Neural cell (in vitro differentiated cells): ENCODE data around the gene WDR54. TPM values are rescaled to one million over a fixed set of nuclear protein-coding genes. Genes with fewer than 3 reads are reported as not detected.

Experiments used
- H2AFZ ChIP-seq: fragments of 200-600, 300-800 bp; sonication (generic), shearing (Covaris generic); 2 replicates; pipeline ENCODE4 v1.6.0; 2014; ENCODE audit warnings: low read depth, mild to moderate bottlenecking, antibody characterized with exemption, low read length, moderate library complexity
- H3F3A ChIP-seq: fragments of 200-600 bp; shearing (Covaris generic); 2 replicates; pipeline ENCODE4 v1.6.1; 2016; ENCODE audit warnings: mild to moderate bottlenecking, moderate library complexity, mixed read lengths, antibody characterized with exemption, low read length; ENCODE audit not compliant: insufficient read depth, poor library complexity, severe bottlenecking
- H3K27ac ChIP-seq: fragments of 200-600, 300-800 bp; sonication (generic), shearing (Covaris generic); 2 replicates; pipeline ENCODE4 v1.5.1; 2014; ENCODE audit warnings: mild to moderate bottlenecking, low read length, moderate library complexity
- H3K27me3 ChIP-seq: fragments of 300-800, 200-600 bp; sonication (generic), shearing (Covaris generic); 2 replicates; pipeline ENCODE4 v1.6.0; 2014; ENCODE audit warnings: mild to moderate bottlenecking, low read depth, low read length, moderate library complexity; ENCODE audit not compliant: insufficient read depth
- H3K36me3 ChIP-seq: fragments of 300-800, 200-600 bp; sonication (generic), shearing (Covaris generic); 2 replicates; pipeline ENCODE4 v1.5.1; 2014; ENCODE audit warnings: mild to moderate bottlenecking, antibody characterized with exemption, low read length, moderate library complexity; ENCODE audit not compliant: insufficient read depth
- H3K4me2 ChIP-seq: fragments of 300-800, 200-600 bp; sonication (generic), shearing (Covaris generic); 2 replicates; pipeline ENCODE4 v1.6.0; 2014; ENCODE audit warnings: mild to moderate bottlenecking, low read length
- H3K4me3 ChIP-seq: fragments of 300-800, 200-600 bp; sonication (generic), shearing (Covaris generic); 2 replicates; pipeline ENCODE4 v1.5.1; 2014; ENCODE audit warnings: mild to moderate bottlenecking, low read length, moderate library complexity
- H3K79me2 ChIP-seq: fragments of 200-600 bp; shearing (Covaris generic); replicated peaks from 2 replicates; pipeline ENCODE4 v1.6.0; 2014; ENCODE audit warnings: mild to moderate bottlenecking, low read length, moderate library complexity; ENCODE audit not compliant: insufficient read depth
- H3K9ac ChIP-seq: fragments of 300-800, 200-600 bp; sonication (generic), shearing (Covaris generic); 2 replicates; pipeline ENCODE4 v1.6.1; 2016; ENCODE audit warnings: mild to moderate bottlenecking, low read length, mixed read lengths
- H3K9me2 ChIP-seq: fragments of 200-600 bp; shearing (Covaris generic); 2 replicates; pipeline ENCODE4 v1.6.1; 2016; ENCODE audit warnings: mild to moderate bottlenecking, low read length, mixed read lengths; ENCODE audit not compliant: insufficient read depth
- H3K9me3 ChIP-seq: fragments of 200-600, 300-800 bp; sonication (generic), shearing (Covaris generic); 2 replicates; pipeline ENCODE4 v1.6.1; 2016; ENCODE audit warnings: mild to moderate bottlenecking, mixed run types, low read length, moderate library complexity, mixed read lengths
- H4K20me1 ChIP-seq: fragments of 200-600 bp; shearing (Covaris generic); 2 replicates; pipeline ENCODE4 v1.6.1; 2016; ENCODE audit warnings: mild to moderate bottlenecking, mixed run types; ENCODE audit not compliant: insufficient read depth
- CTCF ChIP-seq: fragments of 450-650 bp; IDR thresholded peaks from 2 replicates; pipeline ENCODE4 v1.5.1; 2014; ENCODE audit warnings: antibody characterized with exemption, mild to moderate bottlenecking, moderate library complexity; ENCODE audit not compliant: poor library complexity, severe bottlenecking
- EZH2 ChIP-seq: fragments of 200-600, 300-800 bp; shearing (Covaris generic), sonication (generic); IDR thresholded peaks from 2 replicates; pipeline ENCODE4 v1.6.1; 2014; ENCODE audit warnings: antibody characterized with exemption, low read length, borderline replicate concordance, mild to moderate bottlenecking; ENCODE audit not compliant: insufficient read depth, poor library complexity, severe bottlenecking
- MXI1 ChIP-seq: fragments of 450-650 bp; conservative IDR thresholded peaks from 2 replicates; pipeline ENCODE4 v1.6.1; 2014; ENCODE audit warnings: antibody characterized with exemption, mild to moderate bottlenecking; ENCODE audit not compliant: poor library complexity, severe bottlenecking
- POLR2AphosphoS5 ChIP-seq: IDR thresholded peaks from 2 replicates; pipeline ENCODE4 v1.6.1; 2012
- REST ChIP-seq: IDR thresholded peaks from 2 replicates; pipeline ENCODE4 v1.6.1; 2012; ENCODE audit warnings: borderline replicate concordance
- SMC3 ChIP-seq: fragments of 450-650 bp; conservative IDR thresholded peaks from 2 replicates; pipeline ENCODE4 v1.6.1; 2014; ENCODE audit warnings: antibody characterized with exemption, mild to moderate bottlenecking, moderate library complexity; ENCODE audit not compliant: poor library complexity
- TAF1 ChIP-seq: IDR thresholded peaks from 2 replicates; pipeline ENCODE4 v1.6.1; 2012; ENCODE audit warnings: low read depth
- polyA plus RNA-seq: library from polyadenylated mRNA; depleted of rRNA; stranded (reverse); fragments of >200 nt; gene quantifications from 2 replicates; pipeline ENCODE4 v1.2.3, GENCODE V29; 2014

WDR54 gene
- polyA plus RNA-seq, 1 donor from 2014 or later: 110 TPM

- Histone ChIP-seq H3F3A (no peaks in the 10 kb centered on the region), H3K27ac (no peak overlapping the region), H3K9me3 (no peaks in the 10 kb centered on the region), H3K27me3 (peaks cover 29% of the 10 kb centered on the region), H2AFZ (no peak overlapping the region), H3K4me3 (no peak overlapping the region), H3K9ac (no peak overlapping the region), H4K20me1 (no peaks in the 10 kb centered on the region), H3K79me2 (no peaks in the 10 kb centered on the region), H3K9me2 (no peaks in the 10 kb centered on the region), H3K36me3 (no peaks in the 10 kb centered on the region), H3K4me2 (no peak overlapping the region)
- TF ChIP-seq TAF1 (no peak), REST (no peak), POLR2AphosphoS5 (no peak)
Observed at GRCh38 chr2:74438248-74438647, 16.7 kb downstream of the WDR54 start.

- Histone ChIP-seq H3K27ac (no peak overlapping the region), H4K20me1 (no peaks in the 10 kb centered on the region), H3K27me3 (peaks cover 29% of the 10 kb centered on the region), H3K36me3 (no peaks in the 10 kb centered on the region), H2AFZ (no peak overlapping the region), H3K4me2 (no peak overlapping the region), H3K79me2 (no peaks in the 10 kb centered on the region), H3F3A (no peaks in the 10 kb centered on the region), H3K9ac (peak overlapping the region; percentile 45), H3K4me3 (peak overlapping the region; percentile 57), H3K9me2 (no peaks in the 10 kb centered on the region), H3K9me3 (no peaks in the 10 kb centered on the region)
- no peak for TF ChIP-seq EZH2
- TF ChIP-seq REST: no peak
- no peak for TF ChIP-seq SMC3
- no peak for TF ChIP-seq MXI1
- no peak for TF ChIP-seq POLR2AphosphoS5
- TF ChIP-seq CTCF: no peak
- TF ChIP-seq TAF1: no peak
Observed at GRCh38 chr2:74439373-74439772, 17.8 kb downstream of the WDR54 start.
